ENCODE data around the gene RAB11FIP3.
"Not testable (repeated sequence)": the region's sequence is repeated elsewhere in the genome, so short reads cannot be mapped to it uniquely, and the experiment has no call there.

Gene RAB11FIP3

GRCh38 chr16:477301-478157 is 52.1 kb downstream of the RAB11FIP3 start:
- Histone ChIP-seq H3K27ac (ENCODE audit: low read depth, low read length) (no peak overlapping the region), H3K4me1 (ENCODE audit: control insufficient read depth, low read length) (no peaks in the 10 kb centered on the region)
- TF ChIP-seq CTCF (IDR thresholded peaks at IDR 0.05; ENCODE audit: low read depth, low read length, poor library complexity, severe bottlenecking) (no peak), EZH2phosphoT487 (IDR thresholded peaks at IDR 0.05; ENCODE audit: borderline replicate concordance, low read length) (no peak)

GRCh38 chr16:478287-478686 is 52.8 kb downstream of the RAB11FIP3 start:
- H3K79me2 ChIP-seq (ENCODE audit: control insufficient read depth, low read length); H3K9me3 ChIP-seq (ENCODE audit: control insufficient read depth, insufficient read depth, low read length); H4K20me1 ChIP-seq (ENCODE audit: control insufficient read depth, insufficient read depth, low read depth, low read length); H3K27ac ChIP-seq (ENCODE audit: low read depth, low read length); H3K4me1 ChIP-seq (ENCODE audit: control insufficient read depth, low read length); H3K27me3 ChIP-seq (ENCODE audit: control insufficient read depth, low read length); H3K36me3 ChIP-seq (ENCODE audit: control insufficient read depth, low read length); H3F3A ChIP-seq (ENCODE audit: control insufficient read depth, insufficient read depth); H3K4me3 ChIP-seq (ENCODE audit: low read length); H3K9me2 ChIP-seq (replicated peaks; ENCODE audit: control insufficient read depth, low read length); H3K4me2 ChIP-seq (ENCODE audit: low read length): not testable (repeated sequence)

More at GRCh38 chr16:477301-478157, 52.1 kb downstream of the RAB11FIP3 start:
- no peak overlapping the region for H3K4me3 ChIP-seq (ENCODE audit: low read length)
- no peaks in the 10 kb centered on the region for H3K79me2 ChIP-seq (ENCODE audit: control insufficient read depth, low read length)
- H3K36me3 ChIP-seq (ENCODE audit: control insufficient read depth, low read length) = peaks cover 3% of the 10 kb centered on the region
- H3K4me2 ChIP-seq (ENCODE audit: low read length) = no peak overlapping the region
- no peaks in the 10 kb centered on the region for H4K20me1 ChIP-seq (ENCODE audit: control insufficient read depth, insufficient read depth, low read depth, low read length)
- H3F3A ChIP-seq (ENCODE audit: control insufficient read depth, insufficient read depth) = no peaks in the 10 kb centered on the region
- H3K27me3 ChIP-seq (ENCODE audit: control insufficient read depth, low read length) = no peaks in the 10 kb centered on the region
- H3K9me2 ChIP-seq (replicated peaks; ENCODE audit: control insufficient read depth, low read length) = no peaks in the 10 kb centered on the region
- no peaks in the 10 kb centered on the region for H3K9me3 ChIP-seq (ENCODE audit: control insufficient read depth, insufficient read depth, low read length)

GRCh38 chr16:482468-483185 is 57.2 kb downstream of the RAB11FIP3 start:
- Histone ChIP-seq H3K4me2 (ENCODE audit: low read length) (no peak overlapping the region), H3K9me2 (replicated peaks; ENCODE audit: control insufficient read depth, low read length) (no peaks in the 10 kb centered on the region), H3K36me3 (ENCODE audit: control insufficient read depth, low read length) (peaks cover 6% of the 10 kb centered on the region; the same call in 1 of the 2 replicates), H3K27ac (ENCODE audit: low read depth, low read length) (no peak overlapping the region), H3K79me2 (ENCODE audit: control insufficient read depth, low read length) (no peaks in the 10 kb centered on the region), H3K9me3 (ENCODE audit: control insufficient read depth, insufficient read depth, low read length) (no peaks in the 10 kb centered on the region), H3K4me1 (ENCODE audit: control insufficient read depth, low read length) (no peaks in the 10 kb centered on the region), H3K27me3 (ENCODE audit: control insufficient read depth, low read length) (no peaks in the 10 kb centered on the region), H3K4me3 (ENCODE audit: low read length) (no peak overlapping the region), H3F3A (ENCODE audit: control insufficient read depth, insufficient read depth) (no peaks in the 10 kb centered on the region), H4K20me1 (ENCODE audit: control insufficient read depth, insufficient read depth, low read depth, low read length) (no peaks in the 10 kb centered on the region)
- TF ChIP-seq EZH2phosphoT487 (IDR thresholded peaks at IDR 0.05; ENCODE audit: borderline replicate concordance, low read length) = no peak
- no peak for TF ChIP-seq CTCF (IDR thresholded peaks at IDR 0.05; ENCODE audit: low read depth, low read length, poor library complexity, severe bottlenecking)
